Measurements from ENCODE around the gene ASB16. TPM values are rescaled to one million over a fixed set of nuclear protein-coding genes. Genes with fewer than 3 reads are reported as not detected.

Gene ASB16
- total and polyA plus RNA-seq, 2 donors: 0.14 TPM; not detected in 1

DNA sequence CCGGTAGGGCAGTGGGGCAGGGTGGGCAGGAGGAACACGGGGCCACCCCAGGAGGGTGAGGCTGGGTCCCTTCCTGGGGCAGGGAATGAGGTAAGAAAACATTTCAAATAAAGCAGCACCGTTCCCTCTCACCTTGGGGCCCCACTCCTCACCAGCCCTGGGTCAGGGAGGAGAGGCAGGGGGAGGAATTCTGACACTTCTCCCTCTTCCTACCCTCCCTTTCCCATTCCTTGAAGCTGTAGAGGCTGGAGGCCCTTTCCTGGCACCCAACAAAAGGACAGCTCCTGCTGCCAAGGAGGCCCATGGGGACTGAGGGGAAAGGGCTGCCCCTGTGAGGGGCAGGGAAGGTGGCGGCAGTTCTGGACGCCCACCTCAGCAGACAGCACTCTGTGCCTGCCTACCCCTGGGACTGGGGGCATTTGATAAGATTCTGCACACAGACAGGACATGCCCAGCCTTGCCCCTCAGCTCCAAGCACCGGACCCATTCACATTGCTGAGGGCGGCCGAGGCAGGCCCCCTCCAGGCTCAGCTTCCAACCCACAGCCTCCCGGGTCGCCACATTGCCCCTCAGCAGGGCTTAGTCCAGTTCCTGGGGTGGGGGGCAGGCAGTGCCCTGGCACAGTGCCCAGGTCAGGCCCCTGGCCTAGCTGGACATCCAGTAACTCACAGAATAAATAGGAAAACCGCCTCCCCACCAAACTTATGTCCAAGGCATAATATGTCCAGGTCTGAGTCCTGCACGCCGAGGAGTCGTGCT lies 23.0 kb downstream of the ASB16 start:
- peaks cover 0 to 11% of the 10 kb centered on the region in 2 donors for H3K9me3 ChIP-seq (ENCODE audit: control insufficient read depth in 2 of 2, insufficient read depth in 1 of 2, low read length in 1 of 2)
- no peak for DNase-seq (ENCODE audit: low read depth in 6 of 9, low spot score in 9 of 9)
- H3K36me3 ChIP-seq (ENCODE audit: control insufficient read depth in 2 of 2, insufficient read depth in 2 of 2, low read length in 1 of 2): peaks cover 73 to 78% of the 10 kb centered on the region in 2 donors
- no peak overlapping the region for H3K4me3 ChIP-seq (ENCODE audit: low read length in 2 of 2)
- H3K4me1 ChIP-seq (ENCODE audit: control insufficient read depth in 2 of 2, insufficient read depth in 2 of 2, low read length in 2 of 2): peaks cover 11 to 21% of the 10 kb centered on the region in 2 donors
- H3K27me3 ChIP-seq (ENCODE audit: control insufficient read depth in 2 of 2, insufficient read depth in 1 of 2, low read length in 1 of 2): no peaks in the 10 kb centered on the region
- no peak overlapping the region for H3K27ac ChIP-seq (ENCODE audit: low read depth in 1 of 2, low read length in 1 of 2)
- 94% methylated on average over 14 of the region's 14 CpGs for WGBS

DNA sequence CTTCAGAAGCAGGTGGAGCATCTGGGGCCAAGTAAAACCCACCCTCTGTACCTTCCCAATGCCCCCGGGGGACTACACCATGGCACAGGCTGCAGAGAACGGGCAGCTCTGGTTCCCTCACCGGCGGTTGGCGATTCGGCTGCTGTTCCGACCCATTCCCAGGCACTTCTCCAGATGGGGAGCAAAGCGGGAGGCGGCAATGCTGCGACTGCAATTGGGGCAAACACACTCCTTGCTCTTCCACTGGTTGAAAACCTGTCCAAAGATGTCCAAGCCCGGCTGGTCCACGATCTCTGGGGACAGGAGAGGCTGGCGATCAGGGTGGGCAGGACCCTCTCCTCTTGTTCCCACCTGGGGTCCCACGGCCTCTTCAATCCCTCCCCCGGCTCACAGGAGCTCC lies 26.6 kb downstream of the ASB16 start:
- no peak for DNase-seq (ENCODE audit: low read depth in 6 of 9, low spot score in 9 of 9)
- Histone ChIP-seq H3K4me3 (ENCODE audit: low read length in 2 of 2) (no peak overlapping the region), H3K27ac (ENCODE audit: low read depth in 1 of 2, low read length in 1 of 2) (no peak overlapping the region), H3K36me3 (ENCODE audit: control insufficient read depth in 2 of 2, insufficient read depth in 2 of 2, low read length in 1 of 2) (peaks cover 52 to 55% of the 10 kb centered on the region in 2 donors), H3K27me3 (ENCODE audit: control insufficient read depth in 2 of 2, insufficient read depth in 1 of 2, low read length in 1 of 2) (no peaks in the 10 kb centered on the region), H3K9me3 (ENCODE audit: control insufficient read depth in 2 of 2, insufficient read depth in 1 of 2, low read length in 1 of 2) (peaks cover 0 to 4% of the 10 kb centered on the region in 2 donors), H3K4me1 (ENCODE audit: control insufficient read depth in 2 of 2, insufficient read depth in 2 of 2, low read length in 2 of 2) (peaks cover 14 to 27% of the 10 kb centered on the region in 2 donors)
- 98% methylated on average over 15 of the region's 15 CpGs for WGBS

DNA sequence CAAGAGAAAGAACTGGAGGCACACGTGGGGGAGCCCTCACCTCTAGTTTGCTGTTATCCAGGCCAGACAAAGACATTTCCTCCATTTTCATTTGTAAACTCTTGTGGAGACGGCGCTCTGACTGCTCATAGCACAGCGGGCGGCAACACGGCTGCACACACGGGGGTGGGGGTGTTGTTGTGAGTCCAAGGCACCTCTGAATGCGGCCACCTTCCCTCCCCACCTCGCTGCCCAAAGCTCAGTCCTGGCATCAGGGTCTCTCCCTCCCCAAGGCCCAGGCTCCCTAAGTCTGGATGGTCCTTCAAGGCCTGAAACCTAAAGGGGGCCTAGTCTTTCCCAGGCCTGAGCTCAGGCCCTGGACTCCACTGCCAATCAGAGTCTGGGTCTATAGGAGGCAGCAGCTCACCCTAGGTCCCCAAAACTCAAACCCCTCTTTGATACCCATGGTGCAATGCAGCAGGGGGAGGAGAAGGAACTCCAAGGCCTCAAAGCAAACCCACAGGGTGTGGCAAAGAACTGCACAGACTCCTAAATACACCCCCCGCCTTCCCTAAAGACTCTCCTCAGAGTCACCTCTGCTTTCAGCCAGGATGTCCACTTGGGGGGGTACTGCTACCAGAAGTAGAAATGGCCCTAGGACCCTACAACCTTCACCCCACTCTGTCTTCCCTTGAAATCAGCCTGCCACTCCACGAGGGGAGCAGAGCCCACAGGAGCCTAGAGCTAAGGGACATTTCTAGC lies 27.6 kb downstream of the ASB16 start:
- Histone ChIP-seq H3K9me3 (ENCODE audit: control insufficient read depth in 2 of 2, insufficient read depth in 1 of 2, low read length in 1 of 2) (peaks cover 0 to 4% of the 10 kb centered on the region in 2 donors), H3K4me1 (ENCODE audit: control insufficient read depth in 2 of 2, insufficient read depth in 2 of 2, low read length in 2 of 2) (peaks cover 14 to 27% of the 10 kb centered on the region in 2 donors), H3K27me3 (ENCODE audit: control insufficient read depth in 2 of 2, insufficient read depth in 1 of 2, low read length in 1 of 2) (no peaks in the 10 kb centered on the region), H3K36me3 (ENCODE audit: control insufficient read depth in 2 of 2, insufficient read depth in 2 of 2, low read length in 1 of 2) (peaks cover 43 to 45% of the 10 kb centered on the region in 2 donors), H3K4me3 (ENCODE audit: low read length in 2 of 2) (peak overlapping the region; percentile 77 to 84), H3K27ac (ENCODE audit: low read depth in 1 of 2, low read length in 1 of 2) (peak overlapping the region; percentile 90 to 95)
- DNase-seq (ENCODE audit: low read depth in 6 of 9, low spot score in 9 of 9): peak in 5 of 9 donors; percentile 37 to 86 (median 63)
- WGBS: 67% methylated on average over 11 of the region's 11 CpGs

DNA sequence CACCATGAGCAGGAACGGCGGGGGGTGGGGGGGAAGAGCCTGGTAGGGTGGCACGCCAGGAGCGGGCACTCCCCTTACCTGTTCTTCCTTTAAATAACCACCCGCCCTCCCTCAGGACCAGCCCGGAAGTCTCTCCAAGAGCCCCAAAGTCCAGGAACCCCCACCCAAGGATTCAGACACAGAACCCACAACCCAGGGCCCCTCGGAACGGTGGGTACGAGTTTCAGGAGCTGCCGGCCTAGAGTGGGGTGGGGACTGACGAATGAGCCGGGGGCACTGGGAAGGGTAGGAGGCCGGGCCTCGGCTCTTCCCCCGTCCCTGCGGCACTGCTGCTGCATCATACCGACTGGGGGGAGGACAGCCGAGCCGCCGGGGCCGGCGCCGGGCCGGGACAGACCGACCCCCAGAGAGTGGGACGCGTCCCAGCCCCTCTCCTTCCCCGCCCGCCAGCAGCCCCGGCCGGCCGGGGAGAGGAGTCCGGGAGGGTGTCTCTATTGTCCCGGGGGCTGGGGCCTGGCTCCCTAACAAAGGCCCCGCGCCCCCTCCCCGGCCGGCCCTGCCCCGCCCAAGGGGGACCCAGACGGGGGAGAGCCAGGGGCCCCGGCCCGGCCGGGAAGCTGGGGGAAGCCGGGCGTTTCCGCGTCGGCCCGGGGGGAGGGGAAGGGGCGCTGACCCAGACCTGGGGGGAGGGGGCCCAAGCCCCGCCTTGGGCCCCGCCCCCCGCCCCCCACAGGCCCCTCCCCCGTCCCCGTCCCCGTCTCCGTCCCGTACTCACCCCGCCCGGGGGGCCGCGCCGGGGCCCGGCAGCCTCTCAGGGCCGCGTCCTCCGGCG lies 28.4 kb downstream of the ASB16 start:
- Histone ChIP-seq H3K27me3 (ENCODE audit: control insufficient read depth in 2 of 2, insufficient read depth in 1 of 2, low read length in 1 of 2) (no peaks in the 10 kb centered on the region), H3K4me1 (ENCODE audit: control insufficient read depth in 2 of 2, insufficient read depth in 2 of 2, low read length in 2 of 2) (peaks cover 20 to 31% of the 10 kb centered on the region in 2 donors), H3K9me3 (ENCODE audit: control insufficient read depth in 2 of 2, insufficient read depth in 1 of 2, low read length in 1 of 2) (peaks cover 0 to 4% of the 10 kb centered on the region in 2 donors), H3K36me3 (ENCODE audit: control insufficient read depth in 2 of 2, insufficient read depth in 2 of 2, low read length in 1 of 2) (peaks cover 37% of the 10 kb centered on the region in 2 donors), H3K27ac (ENCODE audit: low read depth in 1 of 2, low read length in 1 of 2) (peak overlapping the region; percentile 90 to 96), H3K4me3 (ENCODE audit: low read length in 2 of 2) (peak overlapping the region; percentile 77 to 84)
- peak in 4 of 9 donors; percentile 45 to 72 (median 60) for DNase-seq (ENCODE audit: low read depth in 6 of 9, low spot score in 9 of 9)
- under 1% methylated on average over 66 of the region's 68 CpGs for WGBS

DNA sequence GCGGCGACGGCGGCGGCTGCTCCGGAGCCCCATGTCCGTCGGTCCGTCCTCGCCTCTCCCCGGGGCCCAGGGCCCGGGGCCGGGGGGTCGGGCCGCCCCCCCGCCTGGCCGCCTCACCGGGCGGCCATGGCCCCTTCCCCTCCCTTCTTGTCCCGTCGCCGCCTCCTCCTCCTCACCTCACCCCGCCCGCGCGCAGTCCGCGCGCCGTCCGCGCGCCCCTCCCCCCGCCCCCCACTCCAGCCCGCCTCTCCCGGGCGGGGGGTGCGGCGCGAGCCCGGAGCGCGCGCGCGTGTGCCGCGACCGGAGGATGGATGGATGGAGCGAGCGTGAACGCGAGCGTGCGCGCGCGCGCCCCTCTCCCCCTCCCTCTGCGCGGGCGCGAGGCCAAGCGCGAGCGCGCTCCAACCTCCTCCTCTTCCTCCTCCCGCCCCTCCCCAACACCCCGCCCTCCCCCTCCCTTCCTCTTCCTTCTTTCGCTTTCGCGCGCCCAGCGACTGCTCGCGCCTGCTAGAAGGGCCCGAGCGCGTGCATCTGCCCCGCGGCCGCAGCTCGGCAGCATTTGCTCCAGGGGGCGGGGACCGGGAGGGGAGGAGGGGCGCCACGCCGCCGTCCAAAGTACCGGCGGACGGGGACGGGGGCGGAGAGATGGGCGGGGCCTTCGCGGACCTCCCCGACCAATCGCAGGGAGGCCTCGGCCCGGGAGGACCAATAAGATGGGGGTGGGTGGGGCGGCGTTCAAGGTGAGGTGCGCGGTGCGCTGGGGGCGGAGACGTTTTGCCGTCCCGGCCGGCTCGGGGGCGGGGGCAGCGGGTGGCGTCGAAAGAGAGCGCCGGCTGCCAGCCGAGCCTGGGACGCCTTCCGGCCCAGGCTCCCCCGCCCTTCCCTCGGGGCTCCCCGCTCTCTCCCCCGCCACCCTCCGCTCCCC lies 29.3 kb downstream of the ASB16 start, which contains the start of gene ATXN7L3:
TSS of gene ATXN7L3 (minus strand) at position 332 of the 925 bp plus-strand sequence. CDS start 1,814 bp downstream, outside the sequence.
- H3K4me3 ChIP-seq (ENCODE audit: low read length in 2 of 2): peak within 1 kb of the TSS; percentile 84 to 88
- H3K4me1 ChIP-seq (ENCODE audit: control insufficient read depth in 2 of 2, insufficient read depth in 2 of 2, low read length in 2 of 2): peaks cover 22 to 33% of the 10 kb centered on the region in 2 donors
- no peaks in the 10 kb centered on the region for H3K27me3 ChIP-seq (ENCODE audit: control insufficient read depth in 2 of 2, insufficient read depth in 1 of 2, low read length in 1 of 2)
- peaks cover 0 to 4% of the 10 kb centered on the region in 2 donors for H3K9me3 ChIP-seq (ENCODE audit: control insufficient read depth in 2 of 2, insufficient read depth in 1 of 2, low read length in 1 of 2)
- under 1% methylated on average over 119 of the region's 126 CpGs for WGBS
- peak within 1 kb of the TSS; percentile 96 for H3K27ac ChIP-seq (ENCODE audit: low read depth in 1 of 2, low read length in 1 of 2)
- H3K36me3 ChIP-seq (ENCODE audit: control insufficient read depth in 2 of 2, insufficient read depth in 2 of 2, low read length in 1 of 2): peaks cover 28% of the 10 kb centered on the region in 2 donors
- peak; percentile 89 to 99 (median 98) for DNase-seq (ENCODE audit: low read depth in 6 of 9, low spot score in 9 of 9)

DNA sequence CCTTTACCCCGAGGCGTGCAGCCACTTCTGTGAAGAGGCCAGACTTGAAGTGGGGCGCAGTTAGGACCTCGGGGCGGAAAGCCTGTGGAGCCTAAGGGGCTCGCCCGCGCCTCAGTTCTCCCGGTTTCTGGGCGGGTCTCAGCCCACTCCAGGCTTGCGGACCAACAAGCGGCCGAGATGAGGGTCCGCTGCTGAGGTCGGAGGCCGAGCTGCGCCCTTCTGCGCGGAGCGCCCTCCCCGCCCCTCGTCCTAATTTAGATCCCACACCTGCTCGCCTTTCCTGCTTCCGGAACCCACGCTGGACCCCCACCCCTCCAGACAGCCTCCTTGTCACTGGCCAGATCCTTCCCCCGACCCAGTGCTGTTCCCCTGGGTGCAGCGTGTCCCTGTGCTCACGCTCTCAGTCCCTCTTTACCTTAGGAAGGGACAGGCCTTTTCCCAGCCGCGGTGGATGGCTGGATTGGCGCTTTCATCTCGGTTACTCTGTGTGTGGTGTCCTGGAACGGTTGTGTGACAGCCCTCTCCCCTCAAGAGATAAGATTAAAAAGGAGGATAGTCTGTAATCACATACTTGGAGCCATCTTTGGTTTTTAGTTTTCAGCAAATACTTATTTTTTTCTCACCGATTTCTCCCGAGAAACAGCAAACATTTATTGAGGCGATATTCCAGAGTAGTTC lies 30.1 kb downstream of the ASB16 start:
- Histone ChIP-seq H3K27ac (ENCODE audit: low read depth in 1 of 2, low read length in 1 of 2) (peak overlapping the region; percentile 96), H3K9me3 (ENCODE audit: control insufficient read depth in 2 of 2, insufficient read depth in 1 of 2, low read length in 1 of 2) (peaks cover 0 to 4% of the 10 kb centered on the region in 2 donors), H3K27me3 (ENCODE audit: control insufficient read depth in 2 of 2, insufficient read depth in 1 of 2, low read length in 1 of 2) (no peaks in the 10 kb centered on the region), H3K4me1 (ENCODE audit: control insufficient read depth in 2 of 2, insufficient read depth in 2 of 2, low read length in 2 of 2) (peaks cover 22 to 33% of the 10 kb centered on the region in 2 donors), H3K4me3 (ENCODE audit: low read length in 2 of 2) (peak overlapping the region; percentile 84 to 88), H3K36me3 (ENCODE audit: control insufficient read depth in 2 of 2, insufficient read depth in 2 of 2, low read length in 1 of 2) (peaks cover 20% of the 10 kb centered on the region in 2 donors)
- 7% methylated on average over 36 of the region's 36 CpGs for WGBS
- no peak for DNase-seq (ENCODE audit: low read depth in 6 of 9, low spot score in 9 of 9)

DNA sequence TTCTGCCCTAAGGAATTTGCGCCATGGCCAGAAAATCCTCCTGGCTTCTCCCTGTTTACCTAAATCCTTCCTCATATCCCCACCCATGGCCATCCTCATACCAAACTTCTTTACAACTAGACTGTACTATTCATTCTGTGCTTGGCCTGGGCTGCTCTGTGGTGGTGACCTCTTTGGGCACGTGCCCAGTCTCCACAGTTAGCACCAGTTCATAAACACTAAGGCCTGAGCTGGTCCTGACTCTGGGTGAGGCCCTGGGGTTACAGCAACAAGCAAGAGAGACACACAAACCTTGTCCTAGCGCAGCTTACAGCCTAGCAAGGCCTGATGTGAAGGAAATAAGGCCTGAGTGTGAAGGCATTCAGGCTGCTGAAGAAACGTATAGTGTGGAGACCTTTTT lies 32.3 kb downstream of the ASB16 start:
- 95% methylated on average over 4 of the region's 4 CpGs for WGBS
- DNase-seq (ENCODE audit: low read depth in 6 of 9, low spot score in 9 of 9): no peak
- no peak overlapping the region for H3K27ac ChIP-seq (ENCODE audit: low read depth in 1 of 2, low read length in 1 of 2)
- H3K9me3 ChIP-seq (ENCODE audit: control insufficient read depth in 2 of 2, insufficient read depth in 1 of 2, low read length in 1 of 2): peaks cover 0 to 3% of the 10 kb centered on the region in 2 donors
- peaks cover 13 to 15% of the 10 kb centered on the region in 2 donors for H3K36me3 ChIP-seq (ENCODE audit: control insufficient read depth in 2 of 2, insufficient read depth in 2 of 2, low read length in 1 of 2)
- peaks cover 15 to 24% of the 10 kb centered on the region in 2 donors for H3K4me1 ChIP-seq (ENCODE audit: control insufficient read depth in 2 of 2, insufficient read depth in 2 of 2, low read length in 2 of 2)
- no peak overlapping the region for H3K4me3 ChIP-seq (ENCODE audit: low read length in 2 of 2)
- H3K27me3 ChIP-seq (ENCODE audit: control insufficient read depth in 2 of 2, insufficient read depth in 1 of 2, low read length in 1 of 2): no peaks in the 10 kb centered on the region

Data from thymus (tissue), 11 donors.